Activated effector memory CD4-positive, alpha-beta T cell treated with anti-CD3 and anti-CD28 coated beads, Interleukin-2, amount 50 U/mL, for 16 hours (primary cell): Measurements from ENCODE around the gene CDK7.
"Not testable (repeated sequence)": the region's sequence is repeated elsewhere in the genome, so short reads cannot be mapped to it uniquely, and the experiment has no call there.

Source experiments
- DNase-seq: peaks from one replicate; pipeline ENCODE4 v3.0.0-alpha.2; 2020

Gene CDK7

DNA sequence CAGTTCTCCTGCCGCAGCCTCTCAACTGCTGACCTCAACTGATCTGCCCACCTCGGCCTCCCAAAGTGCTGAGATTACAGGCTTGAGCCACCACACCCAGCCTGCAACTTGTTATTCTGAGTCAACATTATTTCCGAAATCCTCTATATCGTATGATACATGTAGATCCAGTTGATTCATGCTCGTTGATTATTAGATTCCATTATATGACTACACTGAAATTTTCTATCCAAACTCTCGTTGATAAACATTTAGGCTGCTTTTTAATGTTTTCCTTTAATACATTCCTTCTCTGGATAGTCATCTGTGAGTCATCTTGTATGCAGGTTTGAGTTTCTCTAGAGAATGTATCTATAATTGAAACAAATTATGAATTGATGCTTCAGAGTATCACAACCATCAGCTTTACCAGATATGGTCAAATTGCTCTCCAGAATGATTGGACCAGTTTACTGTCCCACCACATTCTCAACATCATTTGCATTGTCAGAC is 4.1 kb downstream of the CDK7 start:
- DNase-seq = no peak

- DNase-seq = no peak
Measured at GRCh38 chr5:69242215-69242927, 7.7 kb downstream of the CDK7 start.

DNA sequence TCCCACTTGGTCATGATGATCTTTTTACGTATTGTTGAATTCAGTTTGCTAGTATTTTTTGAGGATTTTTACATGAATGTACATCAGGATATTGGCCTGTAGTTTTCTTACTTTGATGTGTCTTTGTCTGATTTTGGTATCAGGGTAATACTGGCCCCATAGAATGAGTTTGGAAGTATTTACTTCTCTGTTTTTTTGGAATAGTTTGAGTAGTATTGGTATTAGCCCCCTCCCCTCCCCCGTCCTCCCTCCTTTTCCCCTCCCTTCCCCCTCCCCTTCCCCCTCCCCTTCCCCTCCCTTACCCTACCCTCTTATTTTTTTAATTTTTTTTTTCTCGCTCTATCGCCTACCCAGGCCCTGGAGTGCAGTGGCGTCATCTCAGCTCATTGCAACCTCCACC is 10.3 kb downstream of the CDK7 start:
- DNase-seq = no peak

GRCh38 chr5:69248019-69248418 is 13.3 kb downstream of the CDK7 start:
- DNase-seq = no peak

DNA sequence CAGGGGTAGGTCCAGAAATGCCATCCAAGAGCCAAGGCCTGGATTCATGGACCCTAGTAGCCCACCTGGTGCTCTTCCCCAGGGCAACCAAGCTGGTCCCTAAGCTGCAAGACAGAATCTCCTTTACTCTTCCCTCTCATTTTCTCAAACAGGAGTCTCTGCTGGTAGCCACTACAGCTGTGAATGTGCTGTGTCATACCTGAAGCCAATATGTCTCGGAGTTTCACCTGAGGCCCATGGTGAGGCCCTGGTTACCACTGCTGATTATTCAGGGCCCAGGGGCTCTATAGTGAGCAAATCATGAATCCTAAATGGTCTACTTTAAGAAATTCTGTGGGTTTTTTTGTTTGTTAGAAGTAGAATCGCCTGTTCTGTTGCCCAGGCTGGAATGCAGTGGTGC is 15.9 kb downstream of the CDK7 start:
- DNase-seq = no peak

DNA sequence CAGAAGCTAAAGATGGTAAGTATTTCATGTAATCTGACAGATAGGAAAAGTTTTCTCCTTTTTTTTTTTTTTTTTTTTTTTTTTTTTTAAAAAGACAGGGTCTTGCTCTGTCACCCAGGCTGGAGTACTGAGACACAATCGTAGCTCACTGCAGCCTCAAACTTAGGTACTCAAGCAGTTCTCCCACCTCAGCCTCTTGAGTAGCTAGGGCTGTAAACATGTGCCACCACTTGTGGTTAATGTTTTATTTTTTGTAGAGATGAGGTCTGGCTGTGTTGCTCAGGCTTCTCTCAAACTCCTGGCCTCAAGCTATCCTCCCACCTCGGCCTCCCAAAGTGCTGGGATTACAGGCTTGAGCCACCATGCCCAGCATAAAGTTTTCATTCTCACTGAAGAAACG is 17.8 kb downstream of the CDK7 start:
- no peak for DNase-seq

- not testable (repeated sequence) for DNase-seq
Measured at GRCh38 chr5:69255940-69256339, 21.3 kb downstream of the CDK7 start.

GRCh38 chr5:69257577-69257976 is 22.9 kb downstream of the CDK7 start:
- DNase-seq = no peak

DNA sequence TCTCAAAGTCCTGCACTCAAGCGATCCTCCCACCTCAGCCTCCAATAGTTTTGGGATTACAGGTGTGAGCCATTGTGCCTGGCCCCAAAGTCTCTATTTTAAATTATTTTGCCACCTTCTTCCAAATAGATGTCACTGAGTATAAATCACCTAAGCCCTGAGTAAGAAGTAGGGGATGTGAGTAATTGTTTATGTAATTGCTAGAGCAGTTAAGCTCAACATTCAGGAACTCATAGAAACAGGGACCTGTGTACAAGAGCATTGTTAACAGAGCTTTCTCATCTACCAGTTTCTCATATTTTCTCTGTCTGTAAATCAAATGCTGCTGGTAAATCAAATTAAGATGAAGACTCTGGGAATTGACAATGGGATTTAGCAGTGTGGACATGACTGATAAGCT is 26.3 kb downstream of the CDK7 start:
- DNase-seq = no peak

DNA sequence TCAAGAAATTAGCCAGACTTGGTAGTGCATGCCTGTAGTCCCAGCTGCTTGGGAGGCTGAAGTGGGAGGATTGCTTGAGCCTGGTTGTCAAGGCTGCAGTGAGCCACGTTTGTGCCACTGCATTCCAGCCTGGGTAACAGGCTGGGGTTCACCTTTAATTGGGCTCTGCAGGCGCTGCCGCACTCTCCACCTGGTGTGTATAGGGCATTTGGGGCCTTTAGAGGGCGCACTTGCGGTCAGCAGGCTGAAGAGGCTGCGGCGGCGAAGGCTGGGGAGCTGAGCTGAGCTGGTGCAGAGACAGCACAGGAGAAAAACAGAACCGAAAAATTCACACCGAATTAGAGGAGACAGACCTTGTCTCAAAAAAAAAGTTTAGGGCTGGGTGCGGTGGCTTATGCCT is 31.2 kb downstream of the CDK7 start:
- DNase-seq = no peak

DNA sequence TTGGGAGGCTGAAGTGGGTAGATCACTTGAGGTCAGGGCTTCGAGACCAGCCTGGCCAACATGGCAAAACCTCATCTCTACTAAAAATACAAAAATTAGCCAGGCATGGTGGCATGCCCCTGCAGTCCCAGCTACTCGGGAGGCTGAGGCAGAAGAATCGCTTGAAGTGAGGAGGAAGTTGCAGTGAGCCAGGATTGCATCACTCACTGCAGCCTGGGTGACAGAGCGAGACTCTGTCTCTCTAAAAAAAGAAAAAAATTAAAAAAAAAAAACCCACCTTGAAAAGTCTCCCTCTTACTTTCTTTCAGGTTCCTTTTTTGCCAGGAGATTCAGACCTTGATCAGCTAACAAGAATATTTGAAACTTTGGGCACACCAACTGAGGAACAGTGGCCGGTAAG is 34.2 kb downstream of the CDK7 start:
- no peak for DNase-seq

- no peak for DNase-seq
Measured at GRCh38 chr5:69270840-69271239, 36.2 kb downstream of the CDK7 start.

DNA sequence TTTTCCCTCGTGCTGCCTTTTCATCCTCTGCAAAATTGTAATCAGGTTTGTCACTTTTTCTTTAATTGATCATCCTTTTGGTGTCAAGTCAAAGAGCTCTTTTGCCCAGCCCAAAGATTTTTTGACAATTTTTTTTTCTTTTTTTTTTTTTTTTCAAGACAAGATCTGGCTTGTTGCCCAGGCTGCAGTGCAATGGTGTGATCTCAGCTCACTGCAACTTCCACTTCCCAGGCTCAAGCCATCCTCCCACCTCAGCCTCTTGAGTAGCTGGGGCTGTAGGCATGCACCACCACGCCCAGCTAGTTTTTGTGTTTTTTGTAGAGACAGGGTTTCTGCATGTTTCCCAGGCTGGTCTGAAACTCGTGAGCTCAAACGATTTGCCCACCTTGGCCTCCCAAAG is 36.7 kb downstream of the CDK7 start:
- no peak for DNase-seq

DNA sequence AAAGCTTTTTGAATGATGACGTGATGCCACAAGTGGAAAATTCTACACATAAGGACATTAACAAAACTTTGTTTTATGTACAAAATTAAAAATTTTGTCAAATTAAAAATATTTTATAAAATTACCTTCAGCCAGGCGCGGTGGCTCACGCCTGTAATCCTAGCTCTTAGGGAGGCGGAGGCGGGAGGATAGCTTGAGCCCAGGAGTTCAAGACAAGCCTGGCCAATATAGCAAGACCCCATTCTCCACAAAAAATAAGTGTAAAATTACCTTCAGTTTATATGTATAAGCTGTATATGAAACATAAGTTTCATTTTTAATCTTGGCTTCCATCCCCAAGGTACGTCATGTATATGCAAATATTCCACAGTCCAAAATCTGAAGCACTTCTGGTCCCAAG is 40.9 kb downstream of the CDK7 start:
- DNase-seq = no peak

DNA sequence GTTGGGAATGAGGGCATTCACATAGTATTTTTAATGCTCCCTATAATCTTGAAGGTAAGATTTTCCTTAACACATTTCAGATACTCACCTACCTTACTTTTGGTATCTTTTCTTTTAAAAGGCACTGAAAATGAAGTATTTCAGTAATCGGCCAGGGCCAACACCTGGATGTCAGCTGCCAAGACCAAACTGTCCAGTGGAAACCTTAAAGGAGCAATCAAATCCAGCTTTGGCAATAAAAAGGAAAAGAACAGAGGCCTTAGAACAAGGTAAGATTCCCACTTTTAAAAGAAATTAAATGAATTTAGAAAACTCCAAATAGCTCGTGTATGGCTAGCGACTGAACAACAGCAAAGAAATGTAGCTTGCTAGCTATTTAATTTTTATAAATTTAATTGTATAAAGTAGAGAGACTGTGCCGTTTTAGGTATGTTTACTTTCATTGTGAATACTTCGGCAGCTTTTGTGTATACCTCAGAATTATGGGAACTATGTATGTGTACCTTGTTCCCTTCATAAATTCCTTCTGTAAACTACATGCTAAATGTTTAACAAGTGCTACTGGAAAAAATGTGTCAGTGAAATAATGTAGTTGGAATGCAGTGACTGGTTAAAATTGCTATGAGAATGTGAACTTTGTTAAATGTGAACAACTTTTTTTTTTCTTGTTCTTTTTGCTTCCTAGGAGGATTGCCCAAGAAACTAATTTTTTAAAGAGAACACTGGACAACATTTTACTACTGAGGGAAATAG is 41.9 kb downstream of the CDK7 start:
- no peak for DNase-seq

GRCh38 chr5:69279517-69279916 is 44.8 kb downstream of the CDK7 start:
- no peak for DNase-seq

DNA sequence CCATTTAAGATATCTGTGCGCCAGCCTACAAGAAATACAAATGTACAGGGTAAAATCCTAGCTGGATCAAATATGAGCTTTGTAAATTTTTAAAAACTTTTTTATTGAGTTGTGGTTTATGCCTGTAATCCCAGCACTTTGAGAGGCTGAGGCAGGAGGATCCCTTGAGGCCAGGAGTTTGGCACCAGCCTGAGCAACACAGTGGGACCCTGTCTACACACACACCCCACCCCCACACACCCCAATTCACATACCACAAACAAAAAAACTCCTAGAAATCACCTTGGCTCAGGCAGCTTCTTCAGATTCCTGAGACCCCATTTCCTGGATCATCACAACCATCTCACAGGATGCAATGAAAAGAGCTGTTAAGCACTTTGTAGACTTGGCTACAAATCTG is 46.4 kb downstream of the CDK7 start:
- DNase-seq = no peak

DNA sequence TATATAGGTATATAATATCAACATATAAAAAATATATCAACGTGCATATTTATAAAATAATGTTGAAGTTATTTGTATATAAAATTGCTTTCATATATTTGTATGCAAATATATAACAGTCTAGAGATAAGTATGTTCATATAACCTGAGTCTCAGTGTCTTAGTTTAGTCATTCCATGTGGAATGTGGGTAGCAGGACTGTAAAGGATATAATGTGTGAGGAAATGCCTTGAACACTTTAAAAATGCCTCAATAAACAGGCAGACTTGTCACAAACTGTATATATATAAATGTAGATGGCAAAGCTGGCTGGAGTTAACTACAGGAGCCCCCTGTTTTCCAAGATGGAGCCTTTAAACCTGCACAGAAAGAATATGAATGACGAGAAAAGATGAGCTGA is 49.5 kb downstream of the CDK7 start:
- DNase-seq = no peak

DNA sequence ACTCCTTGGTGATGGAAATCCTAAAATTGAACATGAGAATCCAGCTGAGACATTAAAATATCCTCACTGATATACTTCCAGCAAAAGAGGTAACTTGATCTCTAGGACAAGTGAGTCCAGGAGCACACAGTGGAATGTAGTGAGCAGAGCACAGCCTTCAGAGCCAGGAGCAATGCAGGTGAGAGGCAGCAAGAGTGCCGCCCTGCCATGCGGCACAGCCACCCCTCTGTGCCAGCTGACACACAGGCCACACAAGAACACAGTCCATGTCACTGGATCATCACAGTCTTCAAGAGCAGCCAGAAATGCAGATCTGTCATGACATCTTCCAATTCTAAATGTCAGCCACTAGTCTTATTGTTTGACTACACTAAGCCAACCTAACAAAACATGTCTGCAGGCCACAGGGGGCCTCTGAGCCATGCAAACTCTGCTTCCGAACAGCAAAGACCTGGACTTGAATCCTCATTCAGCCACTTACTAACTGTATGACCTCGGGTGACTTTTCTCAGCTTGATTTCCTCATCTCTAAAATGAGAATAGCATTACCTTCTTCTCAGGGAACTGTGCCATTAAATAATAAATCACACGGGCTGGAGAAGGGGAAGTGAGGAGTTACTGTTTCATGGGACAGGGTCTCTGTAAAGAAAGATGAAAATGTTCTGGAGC is 50.9 kb downstream of the CDK7 start:
- DNase-seq = no peak

DNA sequence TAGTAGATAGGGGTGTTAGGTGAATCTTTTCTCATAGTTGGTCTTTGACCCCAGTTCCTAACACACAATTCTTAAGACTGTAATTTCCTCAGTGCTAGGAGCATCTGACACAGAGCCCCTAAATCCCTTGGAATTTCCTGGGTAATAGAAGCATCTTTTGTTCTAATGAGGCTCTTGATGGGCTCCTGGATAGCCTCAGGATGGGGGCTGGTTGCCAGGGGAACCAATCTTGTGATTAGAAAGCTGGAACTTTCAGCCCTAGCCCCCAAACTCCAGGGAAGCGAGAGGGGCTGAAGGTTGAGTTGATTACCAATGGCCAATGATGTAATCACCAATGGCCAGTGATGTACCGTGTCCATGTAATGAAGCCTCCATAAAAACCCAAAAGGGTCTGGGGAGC is 53.4 kb downstream of the CDK7 start:
- no peak for DNase-seq

- no peak for DNase-seq
Measured at GRCh38 chr5:69288688-69289087, 54.0 kb downstream of the CDK7 start.

DNA sequence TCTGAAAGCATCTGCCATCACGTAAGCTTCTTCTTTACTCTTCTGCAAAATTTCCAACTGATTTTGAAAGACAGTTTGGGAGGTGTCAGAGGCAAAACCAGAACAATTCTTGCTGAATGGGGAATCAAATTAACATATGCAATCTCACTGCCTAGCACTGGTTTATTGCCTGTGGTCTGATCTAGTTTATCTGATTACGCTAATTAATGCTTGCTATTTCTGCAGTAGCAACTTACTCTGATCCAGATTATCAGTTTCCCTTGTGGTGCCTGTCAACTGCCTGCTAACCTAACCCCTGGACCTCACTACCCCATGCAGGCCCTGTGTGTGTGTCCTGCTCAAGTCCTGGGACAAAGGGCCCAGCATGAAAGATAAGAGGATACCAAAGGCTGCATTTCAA is 57.6 kb downstream of the CDK7 start:
- DNase-seq = no peak

- no peak for DNase-seq
Measured at GRCh38 chr5:69293882-69294281, 59.2 kb downstream of the CDK7 start.
